Hepatocyte (in vitro differentiated cells): ENCODE results near the gene MAP3K10. TPM values are rescaled to one million over a fixed set of nuclear protein-coding genes. Genes with fewer than 3 reads are reported as not detected.

Experiments
- DNase-seq: peaks from one replicate; pipeline ENCODE4 v3.0.0-alpha.2; 2016; ENCODE audit warnings: low spot score
- H2AFZ ChIP-seq: fragments of 200-600 bp; sonication (generic); 2 replicates; pipeline ENCODE4 v1.6.0; 2016; ENCODE audit warnings: antibody characterized with exemption, mild to moderate bottlenecking
- H3K27ac ChIP-seq: fragments of 200-600 bp; sonication (generic); 2 replicates; pipeline ENCODE4 v1.5.1; 2016; ENCODE audit warnings: mild to moderate bottlenecking
- H3K27me3 ChIP-seq: fragments of 200-600 bp; sonication (generic); 2 replicates; pipeline ENCODE4 v1.6.1; 2016
- H3K36me3 ChIP-seq: fragments of 200-600 bp; sonication (generic); replicated peaks from 2 replicates; pipeline ENCODE4 v1.5.1; 2016; ENCODE audit warnings: low read depth; ENCODE audit not compliant: insufficient read depth
- H3K4me1 ChIP-seq: fragments of 200-600 bp; sonication (generic); 2 replicates; pipeline ENCODE4 v1.5.1; 2016; ENCODE audit warnings: mild to moderate bottlenecking, moderate library complexity; ENCODE audit not compliant: insufficient read depth
- H3K4me2 ChIP-seq: fragments of 200-600 bp; sonication (generic); 2 replicates; pipeline ENCODE4 v1.6.0; 2016
- H3K4me3 ChIP-seq: fragments of 200-600 bp; sonication (generic); 2 replicates; pipeline ENCODE4 v1.5.1; 2016; ENCODE audit warnings: mild to moderate bottlenecking
- H3K79me2 ChIP-seq: fragments of 200-600 bp; sonication (generic); 2 replicates; pipeline ENCODE4 v1.6.0; 2017; ENCODE audit warnings: mild to moderate bottlenecking
- H3K9me2 ChIP-seq: fragments of 200-600 bp; sonication (generic); replicated peaks from 2 replicates; pipeline ENCODE4 v1.6.0; 2017; ENCODE audit warnings: mild to moderate bottlenecking; ENCODE audit not compliant: insufficient read depth
- H3K9me3 ChIP-seq: fragments of 200-600 bp; sonication (generic); 2 replicates; pipeline ENCODE4 v1.5.1; 2016; ENCODE audit warnings: low read depth, mild to moderate bottlenecking
- H4K20me1 ChIP-seq: fragments of 200-600 bp; sonication (generic); 2 replicates; pipeline ENCODE4 v1.6.0; 2016; ENCODE audit warnings: mild to moderate bottlenecking; ENCODE audit not compliant: insufficient read depth, poor library complexity, severe bottlenecking
- CTCF ChIP-seq: fragments of 200-600 bp; sonication (generic); IDR thresholded peaks from 2 replicates; pipeline ENCODE4 v1.5.1; 2016; ENCODE audit warnings: antibody characterized with exemption, mild to moderate bottlenecking; ENCODE audit not compliant: poor library complexity
- EZH2 ChIP-seq: fragments of 200-600 bp; sonication (generic); IDR thresholded peaks from 2 replicates; pipeline ENCODE4 v1.6.1; 2016; ENCODE audit warnings: antibody characterized with exemption, mild to moderate bottlenecking, borderline replicate concordance
- EZH2phosphoT487 ChIP-seq: fragments of 200-600 bp; sonication (generic); IDR thresholded peaks from one replicate; pipeline ENCODE4 v1.6.1; 2018; ENCODE audit warnings: antibody characterized with exemption, mild to moderate bottlenecking, low read depth, moderate library complexity; ENCODE audit not compliant: unreplicated experiment, severe bottlenecking
- WGBS: methylation state at CpG from one replicate; pipeline ENCODE4 v1.1.6; 2016; ENCODE audit warnings: low lambda C conversion rate; ENCODE audit errors: missing lambda C conversion rate; 5-methylcytosine and 5-hydroxymethylcytosine counted together
- polyA plus RNA-seq: library from polyadenylated mRNA; unstranded; fragments of >200 nt; fragmentation: Nextera tagmentation; extraction: Ambion mirVana; gene quantifications from 2 replicates; pipeline ENCODE4 v1.2.1, GENCODE V29; 2016
- total RNA-seq: library from RNA; depleted of rRNA; stranded (reverse); fragments of >200 nt; gene quantifications from 2 replicates; pipeline ENCODE4 v1.2.3, GENCODE V29; 2014

The MAP3K10 gene
- total and polyA plus RNA-seq, 2 experiments from 2014 or later: 6.1 to 9.1 TPM

DNA sequence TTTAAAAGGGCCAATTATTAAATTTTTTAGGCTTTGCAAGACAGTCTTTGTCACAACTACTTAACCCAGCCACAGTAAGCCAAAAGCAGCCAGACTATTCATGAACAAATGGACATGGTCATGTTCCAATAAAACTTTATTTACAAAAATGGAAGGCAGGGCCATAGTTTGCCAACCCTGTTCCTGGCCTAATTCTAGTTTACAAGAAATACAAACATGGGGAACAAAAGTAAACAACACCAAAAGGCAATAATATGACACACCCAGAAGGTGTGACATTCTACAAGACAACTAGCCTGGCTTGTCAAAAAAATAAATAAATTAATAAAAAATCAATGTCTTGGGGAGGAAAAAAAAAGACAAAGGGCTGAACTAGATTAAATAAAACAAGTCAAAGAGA is 60.0 kb downstream of the MAP3K10 start:
- Histone ChIP-seq H4K20me1 (peaks cover 11% of the 10 kb centered on the region), H2AFZ (no peak overlapping the region), H3K36me3 (no peaks in the 10 kb centered on the region), H3K27me3 (no peaks in the 10 kb centered on the region), H3K4me1 (no peaks in the 10 kb centered on the region), H3K9me3 (no peaks in the 10 kb centered on the region), H3K27ac (no peak overlapping the region), H3K79me2 (peaks cover 25% of the 10 kb centered on the region), H3K9me2 (no peaks in the 10 kb centered on the region), H3K4me3 (no peak overlapping the region), H3K4me2 (no peak overlapping the region)
- DNase-seq: no peak
- TF ChIP-seq CTCF (no peak), EZH2 (no peak), EZH2phosphoT487 (no peak)

DNA sequence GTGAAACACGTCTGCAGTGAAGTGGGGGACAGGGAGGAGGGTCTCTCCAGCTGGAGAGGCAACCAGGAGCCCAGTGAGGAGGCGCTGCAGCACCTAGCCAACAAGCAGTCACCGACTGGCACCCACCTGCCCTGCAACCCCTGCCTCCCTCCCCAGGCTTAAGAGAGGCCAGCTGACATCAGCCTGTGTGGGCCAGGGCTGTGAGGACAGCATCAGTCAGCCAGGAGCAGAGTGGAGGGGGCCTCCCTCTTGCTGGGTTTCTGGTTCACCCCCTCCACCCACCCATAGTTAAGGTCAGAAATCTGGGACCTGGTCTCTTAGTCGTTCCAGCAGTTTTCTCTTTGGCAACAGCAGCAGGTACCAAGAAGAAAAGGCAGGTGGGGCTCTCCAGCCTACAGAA is 60.8 kb downstream of the MAP3K10 start:
- H3K9me3 ChIP-seq: no peaks in the 10 kb centered on the region
- no peak overlapping the region for H2AFZ ChIP-seq
- H3K79me2 ChIP-seq: peaks cover 27% of the 10 kb centered on the region
- H3K27ac ChIP-seq: no peak overlapping the region
- H3K36me3 ChIP-seq: no peaks in the 10 kb centered on the region
- no peak overlapping the region for H3K4me3 ChIP-seq
- H3K9me2 ChIP-seq: no peaks in the 10 kb centered on the region
- H3K27me3 ChIP-seq: no peaks in the 10 kb centered on the region
- H3K4me1 ChIP-seq: no peaks in the 10 kb centered on the region
- TF ChIP-seq EZH2: no peak
- no peak for TF ChIP-seq EZH2phosphoT487
- TF ChIP-seq CTCF: no peak
- DNase-seq: no peak
- H3K4me2 ChIP-seq: no peak overlapping the region
- H4K20me1 ChIP-seq: peaks cover 13% of the 10 kb centered on the region
- 96% methylated on average over 4 of the region's 4 CpGs for WGBS

GRCh38 chr19:40252395-40252794 is 61.2 kb downstream of the MAP3K10 start:
- 77% methylated on average over 7 of the region's 7 CpGs for WGBS

More at GRCh38 chr19:40252395-40252794, 61.2 kb downstream of the MAP3K10 start:
- H3K79me2 ChIP-seq: peaks cover 29% of the 10 kb centered on the region
- no peak overlapping the region for H3K27ac ChIP-seq
- TF ChIP-seq EZH2 (no peak), CTCF (no peak), EZH2phosphoT487 (no peak)
- no peak for DNase-seq
- H3K4me3 ChIP-seq: no peak overlapping the region
- no peaks in the 10 kb centered on the region for H3K9me2 ChIP-seq
- H3K4me2 ChIP-seq: no peak overlapping the region
- H3K27me3 ChIP-seq: no peaks in the 10 kb centered on the region
- no peaks in the 10 kb centered on the region for H3K36me3 ChIP-seq
- H3K4me1 ChIP-seq: no peaks in the 10 kb centered on the region
- peaks cover 16% of the 10 kb centered on the region for H4K20me1 ChIP-seq
- no peak overlapping the region for H2AFZ ChIP-seq
- no peaks in the 10 kb centered on the region for H3K9me3 ChIP-seq
